Activated CD4-positive, CD25-positive, alpha-beta regulatory T cell treated with anti-CD3 and anti-CD28 coated beads, Interleukin-2, amount 50 U/mL, for 24 hours (primary cell): ENCODE results near the gene ZNF780A.
"Not testable (repeated sequence)": the region's sequence is repeated elsewhere in the genome, so short reads cannot be mapped to it uniquely, and the experiment has no call there.

Experiments
- ATAC-seq, 2 donors: fragments of 150-1000 bp; cut with Tn5 transposase; one replicate each; pipeline ENCODE4 v1.10.0; 2021; ENCODE audit warnings: mild to moderate bottlenecking in 1 of 2, moderate library complexity in 1 of 2

ZNF780A gene

DNA sequence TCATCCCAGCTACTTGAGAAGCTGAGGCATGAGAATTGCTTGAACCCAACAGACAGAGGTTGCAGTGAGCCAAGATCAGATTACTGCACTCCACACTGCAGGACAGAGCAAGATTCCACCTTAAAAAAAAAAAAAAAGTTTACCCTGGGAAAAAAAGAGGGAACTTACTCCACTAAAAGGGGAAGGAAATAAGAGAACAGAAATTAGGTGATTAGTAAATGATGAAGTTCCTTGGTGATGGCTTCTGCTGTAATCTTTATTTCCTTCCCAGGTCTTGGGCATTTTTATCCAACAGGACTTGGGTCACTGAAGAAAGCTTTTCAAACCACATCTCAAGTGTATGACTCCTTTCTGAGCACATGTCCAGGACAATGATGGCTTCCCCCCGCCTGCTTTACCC, 9.3 kb downstream of the ZNF780A start:
- no peak for ATAC-seq

DNA sequence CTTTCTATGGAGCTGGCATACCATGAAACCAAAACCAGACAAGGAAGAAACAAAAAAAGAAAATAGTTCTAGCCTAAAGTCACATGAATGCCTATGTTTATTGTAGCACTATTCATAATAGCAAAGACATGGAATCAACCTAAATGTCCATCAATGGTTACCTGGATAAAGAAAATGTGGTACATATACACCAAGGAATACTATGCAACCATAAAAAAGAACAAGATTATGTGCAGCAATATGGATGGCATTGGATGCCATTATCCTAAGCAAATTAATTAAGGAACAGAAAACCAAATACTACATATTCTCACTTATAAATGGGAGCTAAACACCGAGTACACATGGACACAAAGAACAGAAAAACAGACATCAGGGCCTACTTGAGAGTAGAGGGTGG, 10.5 kb downstream of the ZNF780A start:
- no peak for ATAC-seq

DNA sequence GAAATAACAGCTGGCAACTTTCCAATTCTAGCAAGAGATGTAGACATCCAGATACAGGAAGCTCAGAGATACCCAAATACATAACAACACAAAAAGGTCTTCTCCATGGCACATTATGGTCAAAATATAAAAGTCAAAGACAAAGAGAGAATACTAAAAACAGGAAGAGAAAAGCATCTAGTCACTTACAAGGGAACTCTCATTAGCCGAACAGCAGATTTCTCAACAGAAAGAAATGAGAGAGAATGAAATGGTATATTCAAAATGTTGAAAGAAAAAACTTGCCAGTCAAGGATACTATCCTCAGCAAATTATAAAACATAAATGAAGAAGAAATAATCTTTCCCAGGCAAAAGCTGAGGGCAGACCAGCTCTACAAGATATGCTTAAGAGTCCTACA, 12.4 kb downstream of the ZNF780A start:
- no peak for ATAC-seq

DNA sequence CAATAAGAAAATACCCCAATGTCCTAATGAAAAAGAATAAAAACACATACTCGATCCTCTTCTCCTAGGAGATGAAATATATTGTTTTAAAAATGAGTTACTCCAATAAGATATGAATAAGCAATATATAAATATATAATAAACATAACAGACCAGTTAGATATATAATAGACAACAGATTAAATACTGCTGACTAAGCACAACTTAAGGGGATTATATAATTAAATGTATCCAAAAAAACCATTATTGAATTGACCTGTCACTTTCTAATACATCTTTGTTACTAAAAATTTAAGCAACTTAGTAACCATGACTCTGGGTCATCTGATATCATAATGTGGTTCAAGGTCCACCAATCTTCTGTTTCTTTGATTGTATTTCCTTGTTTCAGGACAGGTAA, 20.7 kb downstream of the ZNF780A start:
- ATAC-seq: no peak

DNA sequence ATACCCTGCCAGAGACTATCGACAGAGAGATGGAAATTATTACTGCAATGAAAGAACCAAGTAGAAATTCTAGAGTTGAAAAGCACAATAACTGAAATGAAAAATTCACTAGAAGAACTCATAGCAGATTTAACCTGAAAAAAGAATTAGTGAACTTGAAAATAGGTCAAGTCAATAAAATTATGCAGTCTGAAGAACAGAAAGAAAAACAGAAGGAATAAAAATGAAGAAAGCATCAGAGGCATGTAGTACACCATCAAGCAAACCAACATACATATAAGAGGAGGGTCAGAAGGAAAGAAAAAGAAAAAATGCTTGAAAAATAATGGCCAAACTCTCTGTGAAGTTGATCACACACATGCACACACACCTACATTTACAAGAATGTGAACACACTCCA, 31.1 kb downstream of the ZNF780A start:
- ATAC-seq: no peak

DNA sequence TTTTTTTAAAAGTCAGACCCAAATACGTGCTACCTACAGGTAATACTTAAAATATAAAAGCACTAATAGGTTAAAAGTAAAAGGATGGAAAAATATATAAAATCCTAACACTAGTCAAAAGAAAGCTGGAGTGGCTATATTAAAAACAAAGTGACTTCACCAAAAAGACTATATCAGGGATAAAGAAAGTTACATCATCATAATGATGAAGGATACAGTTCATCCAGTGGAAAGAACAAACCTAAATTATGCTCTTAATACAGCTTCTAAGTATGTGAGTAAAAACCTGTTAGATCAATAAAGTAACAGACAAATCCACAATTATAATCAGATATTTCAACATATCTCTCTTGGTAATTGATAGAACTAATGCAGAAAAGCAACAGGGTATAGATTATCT, 33.6 kb downstream of the ZNF780A start:
- ATAC-seq: no peak

DNA sequence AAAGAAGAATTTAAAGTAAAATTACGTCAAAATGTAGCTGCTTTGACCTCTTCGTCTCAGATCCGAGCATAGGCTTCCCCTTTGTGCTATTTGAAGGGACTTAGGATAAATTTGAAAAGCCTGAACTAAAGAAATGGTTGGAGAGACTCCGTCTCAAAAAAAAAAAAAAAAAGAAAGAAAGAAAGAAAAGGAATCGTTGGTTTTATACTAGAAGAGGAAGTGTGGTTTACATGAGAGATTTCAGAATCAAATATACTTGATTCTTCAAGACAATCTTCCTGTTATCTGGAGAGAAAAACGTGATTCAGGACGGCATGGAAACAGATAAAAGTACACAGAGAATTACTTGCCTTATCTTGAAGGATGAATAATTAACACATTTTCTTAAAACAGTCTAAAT, 34.2 kb downstream of the ZNF780A start:
- no peak for ATAC-seq

DNA sequence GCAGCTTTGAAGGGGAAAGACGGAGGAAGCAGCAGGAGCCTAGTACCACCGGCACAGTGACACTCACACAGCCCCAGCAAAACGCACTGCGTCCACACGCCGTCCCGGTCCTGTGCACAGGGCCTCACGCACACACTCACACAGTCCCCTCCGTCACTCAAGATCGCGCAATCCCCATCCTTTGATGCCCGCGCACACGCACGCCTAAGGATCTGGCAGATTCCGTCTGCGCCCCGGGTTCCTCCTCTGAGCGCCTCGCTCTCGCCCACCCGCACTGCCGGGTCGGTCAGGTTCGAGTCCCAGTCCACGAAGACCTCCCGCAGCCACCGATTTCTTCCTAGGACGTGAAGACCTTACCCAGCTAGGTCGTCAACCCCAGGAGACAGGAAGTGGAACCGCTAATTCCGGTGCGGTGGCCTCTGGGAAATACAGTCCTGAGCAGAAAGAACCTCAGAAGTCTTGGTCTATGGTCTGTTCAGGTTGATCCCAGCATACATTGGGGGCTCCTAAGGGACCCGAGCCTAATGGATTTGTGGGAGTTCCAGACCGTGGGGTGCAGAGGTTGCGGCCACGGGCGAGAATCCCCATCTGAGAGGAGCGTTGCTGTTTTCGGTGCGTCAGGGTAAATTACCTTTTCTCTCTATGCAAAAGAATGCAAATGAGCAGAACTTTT, 34.8 kb downstream of the ZNF780A start, which contains the start of gene ZNF780B:
TSS of gene ZNF780B (minus strand) at position 400 of the 673 bp plus-strand sequence. CDS start 5,899 bp downstream, outside the sequence.
- ATAC-seq: peak; percentile 93 to 94

DNA sequence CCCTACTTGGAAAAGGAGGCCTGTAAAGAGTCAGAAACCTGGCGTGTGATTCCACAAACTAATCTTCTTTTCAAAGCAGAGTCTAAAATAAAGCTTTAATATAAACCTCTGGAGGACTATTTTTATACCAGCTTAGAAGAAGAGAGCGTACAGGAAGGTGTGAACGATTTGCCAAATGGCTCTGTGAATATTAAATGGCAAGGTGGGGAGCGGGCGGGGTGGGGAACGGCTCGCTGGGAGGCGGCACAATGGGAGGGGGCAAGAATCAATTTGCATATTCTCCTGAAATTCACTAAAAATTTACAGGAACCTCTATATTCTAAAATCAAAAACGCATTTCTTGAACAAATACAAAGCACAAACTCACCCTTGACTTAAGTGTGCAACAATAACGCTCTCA, 35.7 kb downstream of the ZNF780A start:
- ATAC-seq: no peak

DNA sequence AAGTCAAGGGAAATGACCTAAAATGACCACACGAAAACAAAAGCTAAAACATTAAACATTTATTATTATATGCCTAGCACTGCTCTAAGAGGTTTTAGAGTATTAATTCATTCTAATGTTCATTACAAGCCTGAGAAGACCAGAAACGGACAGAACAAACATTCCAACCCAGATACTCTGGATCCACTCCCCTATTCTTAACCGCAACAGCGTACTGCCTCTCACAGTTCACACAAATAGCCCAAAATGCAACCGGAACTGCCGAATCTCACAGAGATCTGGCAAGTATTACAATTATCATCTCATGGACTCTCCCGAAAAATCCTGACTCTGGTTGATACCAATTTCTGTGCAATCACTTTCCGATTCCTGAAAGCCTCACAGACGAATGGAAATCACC, 36.1 kb downstream of the ZNF780A start:
- no peak for ATAC-seq

DNA sequence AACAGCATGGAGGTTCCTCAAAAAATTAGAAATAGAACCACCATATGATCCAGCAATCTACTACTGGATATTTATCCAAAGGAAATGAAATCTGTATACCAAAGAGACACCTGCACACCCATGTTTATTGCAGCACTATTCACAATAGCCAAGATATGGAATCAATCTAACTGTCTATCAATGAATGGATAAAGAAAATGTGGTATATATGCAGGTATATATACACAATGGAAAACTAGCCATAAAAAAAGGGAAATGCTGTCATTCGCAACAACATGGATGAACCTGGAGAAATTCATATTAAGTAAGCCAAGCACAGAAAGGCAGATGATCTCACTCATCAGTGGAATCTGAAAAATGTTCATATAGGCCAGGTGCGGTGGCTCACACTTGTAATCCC, 37.3 kb downstream of the ZNF780A start:
- ATAC-seq: no peak

DNA sequence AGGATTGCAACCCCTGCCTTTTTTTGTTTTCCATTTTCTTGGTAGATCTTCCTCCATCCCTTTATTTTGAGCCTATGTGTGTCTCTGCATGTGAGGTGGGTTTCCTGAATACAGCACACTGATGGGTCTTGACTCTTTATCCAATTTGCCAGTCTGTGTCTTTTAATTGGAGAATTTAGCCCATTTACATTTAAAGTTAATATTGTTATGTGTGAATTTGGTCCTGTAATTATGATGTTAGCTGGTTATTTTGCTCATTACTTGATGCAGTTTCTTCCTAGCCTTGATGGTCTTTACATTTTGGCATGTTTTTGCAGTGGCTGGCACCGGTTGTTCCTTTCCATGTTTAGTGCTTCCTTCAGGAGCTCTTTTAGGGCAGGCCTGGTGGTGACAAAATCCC, 49.0 kb downstream of the ZNF780A start:
- not testable (repeated sequence) for ATAC-seq

DNA sequence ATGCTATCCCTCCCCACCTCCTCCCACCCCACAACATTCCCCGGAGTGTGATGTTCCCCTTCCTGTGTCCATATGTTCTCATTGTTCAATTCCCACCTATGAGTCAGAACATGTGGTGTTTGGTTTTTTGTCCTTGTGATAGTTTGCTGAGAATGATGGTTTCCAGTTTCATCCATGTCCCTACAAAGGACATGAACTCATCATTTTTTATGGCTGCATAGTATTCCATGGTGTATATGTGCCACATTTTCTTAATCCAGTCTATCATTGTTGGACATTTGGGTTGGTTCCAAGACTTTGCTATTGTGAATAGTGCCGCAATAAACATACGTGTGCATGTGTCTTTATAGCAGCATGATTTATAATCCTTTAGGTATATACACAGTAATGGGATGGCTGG, 52.7 kb downstream of the ZNF780A start:
- ATAC-seq: not testable (repeated sequence)

DNA sequence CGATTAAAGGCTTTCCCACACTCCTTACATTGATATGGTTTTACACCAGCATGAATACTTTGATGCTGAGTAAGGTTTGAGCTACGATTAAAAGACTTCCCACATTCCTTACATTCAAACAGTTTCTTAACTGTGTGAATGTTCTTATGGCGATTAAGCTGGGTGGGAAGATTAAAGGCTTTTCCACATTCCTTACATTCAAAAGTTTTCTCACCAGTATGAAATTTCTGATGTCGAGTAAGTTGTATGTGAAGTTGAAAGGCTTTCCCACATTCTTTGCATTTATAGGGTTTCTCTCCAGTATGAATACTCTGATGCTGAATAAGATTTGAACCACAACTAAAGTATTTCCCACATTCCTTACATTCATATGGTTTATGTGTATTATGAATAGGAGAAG, 54.7 kb downstream of the ZNF780A start:
- ATAC-seq: no peak

DNA sequence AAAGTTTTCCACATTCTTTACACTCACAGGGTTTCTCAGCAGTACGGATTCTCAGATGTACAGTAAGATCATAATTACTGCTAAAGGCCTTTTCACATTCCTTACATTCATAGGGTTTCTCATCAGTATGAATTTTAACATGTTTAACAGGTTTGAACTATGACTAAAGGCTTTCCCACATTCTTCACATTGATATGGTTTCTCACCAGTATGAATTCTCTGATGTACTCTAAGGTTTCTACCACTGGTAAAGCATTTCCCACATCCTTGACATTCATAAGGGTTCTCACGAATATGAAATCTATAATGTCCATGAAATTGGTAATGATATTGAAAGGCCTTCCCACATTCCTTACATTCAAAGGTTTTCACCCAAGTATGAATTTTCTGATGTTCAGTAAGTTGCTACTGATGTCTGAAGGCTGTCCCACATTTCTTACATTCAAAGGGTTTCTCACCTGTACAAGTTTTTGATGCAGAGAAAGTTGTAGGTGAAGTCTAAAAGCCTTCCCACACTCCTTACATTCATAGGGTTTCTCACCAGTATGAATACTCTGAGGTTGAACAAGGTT, 56.7 kb downstream of the ZNF780A start:
- no peak for ATAC-seq

DNA sequence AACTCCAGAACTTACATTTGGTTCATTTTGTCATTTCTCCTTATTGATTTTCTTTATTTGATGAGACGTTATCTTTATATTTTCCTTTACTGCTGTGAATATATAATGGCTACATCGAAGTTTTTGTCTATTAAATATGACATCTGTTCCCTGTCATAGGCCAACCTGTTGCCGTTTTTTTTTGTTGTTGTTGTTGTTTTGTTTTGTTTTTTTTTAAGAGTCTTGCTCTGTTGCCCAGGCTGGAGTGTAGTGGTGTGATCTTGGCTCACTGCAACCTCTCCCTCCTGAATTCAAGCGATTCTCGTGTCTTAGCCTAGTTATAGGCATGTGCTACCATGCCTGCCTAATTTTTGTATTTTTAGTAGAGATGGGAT, 64.2 kb downstream of the ZNF780A start:
- no peak for ATAC-seq

DNA sequence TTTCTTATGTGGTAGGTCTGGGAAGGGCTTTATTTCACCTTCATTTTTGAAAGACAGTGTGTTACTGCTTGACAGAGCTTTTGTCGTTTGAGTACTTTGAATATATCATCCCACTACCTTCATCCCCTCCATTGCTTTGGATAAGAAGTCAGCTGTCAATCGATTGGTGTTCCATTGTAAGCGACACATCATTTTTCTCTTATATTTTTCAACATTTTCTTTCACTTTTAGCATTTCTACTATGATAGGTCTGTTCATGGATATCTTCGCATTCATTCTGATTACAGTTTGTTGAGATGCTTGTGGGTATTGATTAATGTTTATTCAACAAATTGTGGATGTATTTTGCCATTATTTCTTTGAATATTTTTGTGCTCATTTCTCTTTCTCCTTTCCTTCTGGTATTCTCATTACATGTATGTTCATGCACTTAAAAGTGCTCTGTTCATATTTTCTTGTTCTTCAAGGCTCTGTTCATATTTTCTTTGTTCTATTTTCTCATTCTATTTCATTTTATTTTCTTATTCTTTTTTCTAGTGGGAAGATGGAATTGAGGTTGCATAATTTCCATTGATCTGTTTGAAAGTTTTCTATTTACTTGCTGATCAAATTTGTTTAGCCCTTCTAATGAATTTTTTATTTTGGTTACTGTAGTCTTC, 64.7 kb downstream of the ZNF780A start:
- ATAC-seq: no peak

DNA sequence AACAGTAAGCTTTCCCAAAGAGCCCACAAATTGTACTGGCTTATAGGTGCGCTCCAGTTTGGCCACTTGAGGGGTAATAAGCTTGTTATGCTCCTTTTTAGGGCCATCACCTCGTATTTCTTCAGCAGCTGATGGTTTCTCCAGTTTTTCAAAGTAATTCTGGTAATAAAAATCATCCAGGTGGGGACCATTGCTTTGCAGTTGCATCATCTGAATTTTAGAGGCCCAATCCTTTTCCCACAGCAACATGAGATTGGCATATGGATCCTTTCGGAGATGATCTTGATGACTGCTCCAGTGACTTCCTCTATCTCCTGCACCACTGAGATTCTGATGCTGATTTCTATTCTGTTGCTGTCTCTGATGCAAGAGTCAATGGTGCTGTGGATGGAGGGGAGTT, 66.8 kb downstream of the ZNF780A start:
- no peak for ATAC-seq
